B cell (primary cell): ENCODE measurements around the gene NINJ2.

ENCODE experiments used
- CTCF ChIP-seq: fragments of 200-600 bp; IDR thresholded peaks from one replicate; pipeline ENCODE4 v1.8.0; 2022; ENCODE audit warnings: antibody characterized with exemption, mild to moderate bottlenecking
- EZH2 ChIP-seq: IDR thresholded peaks from 2 replicates; pipeline ENCODE4 v1.6.1; 2012; ENCODE audit warnings: borderline replicate concordance, low read depth, mild to moderate bottlenecking, moderate library complexity, low read length; ENCODE audit not compliant: insufficient read depth, poor library complexity, severe bottlenecking

GRCh38 chr12:661720-662486, 1.3 kb downstream of the NINJ2 start:
- no peak for TF ChIP-seq CTCF
- TF ChIP-seq EZH2 = no peak
